Activated CD4-positive, CD25-positive, alpha-beta regulatory T cell (primary cell): ENCODE measurements around the gene RPS4Y2.

Experiments
- DNase-seq, 4 experiments: peaks; one replicate each; lab custom pipeline; 2025; lab: John Stamatoyannopoulos, UW

Gene RPS4Y2

DNA sequence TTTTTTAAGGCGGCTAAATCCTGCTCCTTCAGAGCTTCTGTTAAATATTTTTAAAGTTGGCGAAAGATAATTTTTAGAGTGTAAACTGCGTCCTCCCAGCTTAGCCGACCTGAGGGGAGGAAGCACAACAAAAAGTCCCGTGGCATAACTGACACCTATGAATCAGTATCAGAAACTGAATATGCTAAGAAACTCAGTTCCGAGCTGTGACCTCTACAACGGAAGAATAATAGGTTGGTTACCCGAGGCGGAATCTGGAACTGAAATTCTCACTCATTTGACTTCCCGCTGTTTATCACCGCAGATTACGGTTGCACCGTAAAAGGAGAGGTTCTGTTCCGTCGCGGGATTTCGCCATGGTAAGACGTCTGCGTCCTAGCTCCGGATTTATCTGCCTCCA, at the start of gene RPS4Y2:
Gene RPS4Y2, plus strand, starts transcription at position 301 of the 400 bp plus-strand sequence. Its CDS starts 56 bp downstream, at position 357.
- DNase-seq: no peak

DNA sequence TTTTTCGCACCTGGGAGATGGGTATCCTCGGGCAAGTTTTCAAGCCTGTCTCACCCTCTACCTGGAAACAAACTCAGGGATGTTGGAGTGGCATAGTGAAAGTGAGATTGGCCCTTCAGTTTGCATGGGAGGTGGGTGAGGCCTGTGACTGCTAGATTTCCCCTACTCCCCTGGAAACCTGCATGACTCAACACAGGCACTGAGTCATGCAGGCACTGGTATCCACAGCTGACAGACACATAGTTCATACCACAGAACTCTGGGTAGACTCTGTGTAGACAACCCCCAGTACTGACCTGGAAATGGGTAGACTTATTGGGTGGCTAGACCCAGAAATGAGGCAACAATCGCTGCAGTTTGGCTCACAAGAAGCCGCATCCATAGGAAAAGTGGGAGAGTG, 41.5 kb upstream of the RPS4Y2 start:
- DNase-seq: no peak

- DNase-seq: no peak
These were observed 29.6 kb upstream of the RPS4Y2 start for GRCh38 chrY:20726184-20726907.

GRCh38 chrY:20735200-20735599, 20.7 kb upstream of the RPS4Y2 start:
- no peak for DNase-seq

DNA sequence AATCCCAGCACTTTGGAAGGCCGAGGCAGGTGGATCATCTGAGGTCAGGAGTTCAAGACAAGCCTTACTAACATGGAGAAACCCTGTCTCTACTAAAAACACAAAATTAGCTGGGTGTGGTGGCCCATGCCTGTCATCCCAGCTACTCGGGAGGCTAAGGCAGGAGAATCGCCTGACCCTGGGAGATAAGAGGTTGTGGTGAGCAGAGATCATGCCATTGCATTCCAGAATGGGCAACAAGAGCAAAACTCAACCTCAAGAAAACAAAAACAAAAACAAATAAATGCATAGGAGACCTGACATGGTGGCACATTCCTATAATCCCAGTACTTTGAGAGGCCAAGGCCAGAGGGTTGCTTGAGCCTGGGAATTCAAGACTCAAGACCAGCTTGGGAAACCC, 16.1 kb upstream of the RPS4Y2 start:
- DNase-seq: no peak

DNA sequence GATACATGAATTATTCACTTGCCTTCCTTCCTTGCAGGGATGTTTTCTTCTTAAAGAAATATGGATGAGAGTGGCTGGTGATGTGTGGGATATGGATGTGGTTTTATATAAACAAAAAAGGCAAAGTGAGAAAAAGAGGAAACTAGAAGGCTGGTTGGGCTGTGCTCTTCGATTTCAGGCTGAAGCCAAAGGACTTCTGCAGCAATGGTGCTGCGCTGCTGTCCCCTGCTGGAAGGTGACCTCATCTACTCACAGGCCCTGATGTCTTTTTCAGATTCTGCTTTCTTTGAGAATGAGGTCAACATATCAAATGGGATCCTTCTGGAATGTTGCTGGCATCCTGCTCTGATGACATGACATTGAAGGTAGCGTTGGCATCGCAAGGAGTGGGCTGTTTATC, 15.3 kb upstream of the RPS4Y2 start:
- DNase-seq: no peak

- DNase-seq: peak in 1 of 4 experiments; percentile 1
These were observed 10.8 kb upstream of the RPS4Y2 start for GRCh38 chrY:20745060-20745459.

GRCh38 chrY:20746919-20747318, 9.0 kb upstream of the RPS4Y2 start:
- no peak for DNase-seq

DNA sequence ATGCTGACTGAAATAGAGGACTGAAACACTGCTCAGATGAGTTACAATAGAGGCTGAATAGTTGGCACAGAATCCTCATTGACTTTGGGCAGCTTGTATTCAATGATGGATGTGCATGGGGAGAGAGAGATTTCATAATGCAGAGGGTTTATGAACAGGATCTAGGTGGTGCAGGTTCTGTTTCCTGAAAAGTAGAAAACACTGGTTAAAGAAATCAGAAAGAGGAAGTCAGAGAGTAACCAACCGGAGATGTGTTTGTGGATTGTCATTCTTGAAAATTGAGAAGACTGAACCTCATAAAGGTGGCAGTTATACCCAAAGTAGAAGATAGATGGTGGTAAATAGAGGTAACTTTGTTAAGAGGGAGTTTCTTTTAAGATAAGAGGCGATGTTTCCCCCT, 8.0 kb downstream of the RPS4Y2 start:
- no peak for DNase-seq

DNA sequence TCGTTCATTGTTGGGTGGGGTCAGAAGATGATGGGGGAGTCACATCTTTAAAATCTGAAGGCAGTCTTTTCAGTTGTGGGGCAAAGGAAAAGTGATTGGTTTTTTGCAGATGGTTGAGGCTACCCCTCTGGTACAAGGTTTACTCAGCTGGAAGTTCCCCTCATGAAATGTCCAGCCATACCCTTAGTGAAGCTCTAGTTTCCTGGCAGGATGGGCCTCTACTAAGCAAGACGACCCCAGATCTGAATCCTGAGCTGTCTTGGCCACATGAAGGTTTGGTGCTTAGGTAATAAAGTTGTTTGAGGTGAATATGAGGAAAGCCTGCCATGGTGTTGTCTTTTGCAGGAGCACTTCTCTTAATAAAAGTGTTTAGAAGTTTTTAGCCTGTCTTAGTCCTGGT, 9.2 kb downstream of the RPS4Y2 start:
- DNase-seq: no peak

DNA sequence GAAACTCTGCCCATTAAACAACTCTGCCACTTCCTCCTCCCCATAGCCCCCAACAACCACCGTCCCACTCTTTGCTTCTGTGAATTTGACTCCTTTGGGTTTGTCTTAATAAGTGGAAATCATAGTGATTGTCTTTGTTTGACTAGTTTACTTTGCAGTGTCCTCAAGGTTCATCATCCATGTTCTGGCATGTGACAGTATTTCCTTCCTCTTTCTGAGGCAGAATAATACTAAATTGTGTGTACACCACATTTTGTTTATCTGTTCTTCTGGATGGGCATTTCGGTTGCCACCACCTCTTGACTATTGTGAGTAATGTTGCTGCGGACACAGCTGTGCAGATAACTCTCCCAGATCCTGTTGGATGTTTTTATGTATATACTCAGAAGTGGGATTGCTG, 14.8 kb downstream of the RPS4Y2 start:
- DNase-seq: no peak

GRCh38 chrY:20776104-20776503, 20.2 kb downstream of the RPS4Y2 start:
- no peak for DNase-seq

GRCh38 chrY:20780104-20780654, 24.3 kb downstream of the RPS4Y2 start:
- DNase-seq: no peak

GRCh38 chrY:20780776-20781175, 24.9 kb downstream of the RPS4Y2 start:
- no peak for DNase-seq

- no peak for DNase-seq
These were observed 25.5 kb downstream of the RPS4Y2 start for GRCh38 chrY:20781408-20781807.

- DNase-seq: no peak
These were observed 29.1 kb downstream of the RPS4Y2 start for GRCh38 chrY:20784965-20785364.

DNA sequence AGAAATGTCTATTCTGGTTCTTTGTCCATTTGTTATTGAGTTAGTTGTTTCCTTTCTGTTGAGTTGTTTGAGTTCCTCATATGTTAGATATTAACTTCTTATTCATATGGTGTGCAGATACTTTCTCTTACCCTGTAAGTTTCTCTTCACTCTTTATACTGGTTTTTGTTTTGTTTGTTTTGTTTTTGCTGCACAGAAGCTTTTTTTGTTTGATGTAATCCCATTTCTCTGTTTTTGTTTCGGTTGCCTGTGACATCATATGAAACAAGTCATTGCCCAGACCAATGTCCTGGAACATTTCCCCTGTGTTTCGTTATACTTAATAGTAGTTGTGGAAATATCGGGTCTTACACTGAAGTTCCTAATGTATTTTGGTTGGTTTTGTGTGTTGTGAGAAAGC, 31.2 kb downstream of the RPS4Y2 start:
- DNase-seq: no peak

DNA sequence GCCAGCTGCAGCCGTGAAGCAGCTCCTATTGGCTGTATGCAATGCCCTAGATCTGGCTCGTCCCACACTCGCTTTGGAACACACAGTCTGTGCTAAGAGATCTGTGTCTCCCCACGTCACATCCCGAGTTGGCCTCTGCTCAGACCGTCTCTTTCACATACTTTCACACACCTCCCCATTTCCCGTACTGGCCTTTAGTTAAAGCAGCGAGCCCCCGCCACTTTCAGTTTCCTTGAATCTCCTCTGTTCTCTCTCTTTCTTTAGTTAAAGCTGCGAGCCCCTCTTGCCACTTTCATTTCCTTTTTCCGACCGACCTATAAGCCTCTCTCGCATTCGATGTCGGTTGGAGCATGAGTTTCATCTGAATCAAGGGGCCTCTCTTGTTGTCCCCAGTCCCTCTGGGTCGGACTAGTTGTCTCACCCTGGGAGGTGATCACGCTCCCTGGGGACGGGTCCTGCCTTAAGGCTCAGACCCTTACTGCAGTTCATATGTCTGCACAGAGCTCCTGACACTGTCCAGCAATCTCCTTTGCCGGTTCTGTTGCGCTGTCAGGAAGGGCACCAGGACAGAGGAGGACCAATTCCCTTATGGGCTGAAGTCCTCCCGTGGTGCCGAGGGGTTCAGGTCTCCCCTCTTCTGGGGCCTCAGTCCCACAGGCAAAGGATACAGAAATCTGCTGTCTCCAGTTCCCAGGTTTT, 42.6 kb downstream of the RPS4Y2 start:
- no peak for DNase-seq

DNA sequence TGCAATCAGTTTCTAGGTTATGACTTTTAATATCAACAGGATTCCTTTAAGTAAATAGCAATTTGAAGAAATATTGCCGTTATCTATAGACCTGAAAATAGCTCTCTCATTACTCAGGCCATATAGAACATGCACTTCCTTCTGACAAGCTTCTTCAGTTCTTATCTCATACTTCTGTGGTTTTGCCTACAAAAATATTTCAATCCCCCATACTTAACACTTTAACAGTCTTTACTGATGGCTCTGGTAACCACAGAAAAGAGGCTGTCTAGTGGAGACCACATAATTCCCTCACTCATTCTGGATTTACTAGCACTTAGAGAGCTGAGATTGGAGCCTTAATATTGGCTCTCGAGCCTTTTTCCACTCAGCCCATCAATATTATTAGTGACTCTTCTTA, 46.8 kb downstream of the RPS4Y2 start:
- no peak for DNase-seq

GRCh38 chrY:20806243-20806642, 50.3 kb downstream of the RPS4Y2 start:
- DNase-seq: no peak

DNA sequence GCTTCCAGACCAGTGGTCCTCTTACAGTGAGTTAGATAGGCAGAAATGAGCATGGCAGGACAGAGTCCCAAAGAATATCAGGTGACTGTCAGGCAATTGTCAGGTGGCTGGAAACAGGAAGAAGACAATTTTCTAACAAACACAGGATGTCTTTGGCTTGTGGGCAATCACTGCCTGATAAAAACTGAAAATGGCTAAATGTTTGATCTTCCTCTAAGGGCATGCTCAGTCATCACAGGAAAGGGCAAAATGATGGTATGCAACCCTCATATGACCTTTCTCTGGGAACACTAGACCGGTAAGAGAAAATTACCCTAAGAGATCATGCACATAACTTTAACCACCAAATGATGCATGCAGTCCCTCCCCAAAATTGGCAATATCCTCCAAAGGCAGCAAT, 57.6 kb downstream of the RPS4Y2 start:
- DNase-seq: no peak

DNA sequence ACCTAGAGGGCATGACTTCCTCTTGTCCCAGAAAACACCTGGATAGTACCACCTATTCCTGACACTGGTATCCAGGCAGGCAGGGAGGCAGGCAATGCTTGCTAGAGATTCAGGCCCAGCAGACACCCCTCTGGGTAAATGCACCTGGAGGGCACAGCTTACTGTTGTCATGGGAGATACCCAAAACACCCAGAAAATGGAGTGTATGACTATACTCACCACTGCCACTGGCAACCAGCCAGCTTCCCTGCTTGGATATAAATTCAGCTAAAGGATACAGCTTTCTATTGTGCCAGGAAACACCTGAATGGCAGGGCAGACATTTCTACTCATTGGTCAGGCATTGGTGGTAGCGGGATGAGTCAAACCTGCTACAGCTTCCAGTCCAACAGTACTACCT, 58.9 kb downstream of the RPS4Y2 start:
- DNase-seq: no peak

DNA sequence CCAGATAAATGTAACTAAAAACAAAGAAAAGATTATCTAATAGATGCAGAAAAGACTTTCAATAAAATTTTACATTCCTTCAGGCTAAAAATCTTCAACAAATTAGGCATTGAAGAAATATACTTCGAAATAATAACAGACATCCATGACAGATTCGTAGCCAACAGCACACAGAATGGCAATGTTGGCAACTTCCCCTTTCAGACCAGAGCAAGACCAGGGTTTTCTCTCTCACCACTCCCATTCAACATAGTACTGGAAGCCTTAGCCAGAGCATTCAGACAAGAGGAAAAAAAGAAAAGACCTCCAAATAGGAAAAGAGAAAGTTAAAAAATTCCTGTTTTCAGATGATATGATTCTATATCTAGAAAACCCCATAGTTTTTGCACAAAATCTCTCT, 61.2 kb downstream of the RPS4Y2 start:
- DNase-seq: no peak
